Omental fat pad (tissue), 4 donors: Measurements from ENCODE around the gene SEC61B. TPM values are rescaled to one million over a fixed set of nuclear protein-coding genes. Genes with fewer than 3 reads are reported as not detected.

ENCODE experiments used
- ATAC-seq: fragments of 150-250 bp; one replicate; pipeline ENCODE4 v1.9.1; 2016; ENCODE audit warnings: mild to moderate bottlenecking, moderate library complexity; ENCODE audit not compliant: low FRiP score
- DNase-seq: peaks from one replicate; pipeline ENCODE4 v3.0.0-alpha.2; 2019; ENCODE audit warnings: low spot score
- total RNA-seq, 4 donors: library from RNA; depleted of rRNA; stranded (reverse); fragments of >200 nt; gene quantifications; one replicate each; pipeline ENCODE4 v1.1.0, GENCODE V29; 2016
- TF ChIP-seq, protein P1 (sequence below), 3 donors: fragments of 450-650 bp; IDR thresholded peaks; one replicate each; pipeline ENCODE4 v1.5.1; 2016 to 2017; ENCODE audit warnings: antibody characterized with exemption in 3 of 3, mild to moderate bottlenecking in 3 of 3, moderate library complexity in 2 of 3

Gene SEC61B
- total RNA-seq, 4 donors from 2014 or later = 68.7 to 149 (median 134) TPM

GRCh38 chr9:99180199-99180598 is 41.9 kb upstream of the SEC61B start:
- TF ChIP-seq, protein P1, sequence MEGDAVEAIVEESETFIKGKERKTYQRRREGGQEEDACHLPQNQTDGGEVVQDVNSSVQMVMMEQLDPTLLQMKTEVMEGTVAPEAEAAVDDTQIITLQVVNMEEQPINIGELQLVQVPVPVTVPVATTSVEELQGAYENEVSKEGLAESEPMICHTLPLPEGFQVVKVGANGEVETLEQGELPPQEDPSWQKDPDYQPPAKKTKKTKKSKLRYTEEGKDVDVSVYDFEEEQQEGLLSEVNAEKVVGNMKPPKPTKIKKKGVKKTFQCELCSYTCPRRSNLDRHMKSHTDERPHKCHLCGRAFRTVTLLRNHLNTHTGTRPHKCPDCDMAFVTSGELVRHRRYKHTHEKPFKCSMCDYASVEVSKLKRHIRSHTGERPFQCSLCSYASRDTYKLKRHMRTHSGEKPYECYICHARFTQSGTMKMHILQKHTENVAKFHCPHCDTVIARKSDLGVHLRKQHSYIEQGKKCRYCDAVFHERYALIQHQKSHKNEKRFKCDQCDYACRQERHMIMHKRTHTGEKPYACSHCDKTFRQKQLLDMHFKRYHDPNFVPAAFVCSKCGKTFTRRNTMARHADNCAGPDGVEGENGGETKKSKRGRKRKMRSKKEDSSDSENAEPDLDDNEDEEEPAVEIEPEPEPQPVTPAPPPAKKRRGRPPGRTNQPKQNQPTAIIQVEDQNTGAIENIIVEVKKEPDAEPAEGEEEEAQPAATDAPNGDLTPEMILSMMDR (IDR thresholded peaks at IDR 0.05) = no peak
- ATAC-seq = no peak

DNA sequence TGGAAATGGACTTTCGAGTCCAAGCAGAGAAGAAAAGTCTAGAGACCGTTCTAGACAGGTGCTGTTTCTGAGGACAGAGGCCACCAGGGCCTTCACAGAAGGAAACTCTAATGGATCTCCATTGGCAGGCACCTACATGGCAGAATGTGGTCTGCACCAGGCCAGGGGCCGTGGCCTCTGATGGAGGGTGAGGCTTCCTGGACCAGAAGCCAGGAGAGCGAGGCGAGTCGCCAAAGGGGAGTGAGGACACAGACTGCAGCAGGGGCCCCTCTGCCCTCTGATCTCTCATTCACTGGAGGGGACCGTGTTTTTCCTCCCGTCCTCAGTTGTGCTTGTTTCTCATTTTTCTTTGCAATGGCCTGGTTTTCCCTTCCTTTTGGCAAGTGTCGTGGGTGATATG is 41.4 kb upstream of the SEC61B start:
- ATAC-seq (no peak), DNase-seq (no peak)

More at GRCh38 chr9:99180199-99180598, 41.9 kb upstream of the SEC61B start:
- no peak for DNase-seq

GRCh38 chr9:99181206-99181605 is 40.9 kb upstream of the SEC61B start:
- TF ChIP-seq, protein P1 (IDR thresholded peaks at IDR 0.05) = no peak
- DNase-seq = no peak

More for the DNA sequence above, 41.4 kb upstream of the SEC61B start:
- TF ChIP-seq, protein P1 (IDR thresholded peaks at IDR 0.05) = no peak

DNA sequence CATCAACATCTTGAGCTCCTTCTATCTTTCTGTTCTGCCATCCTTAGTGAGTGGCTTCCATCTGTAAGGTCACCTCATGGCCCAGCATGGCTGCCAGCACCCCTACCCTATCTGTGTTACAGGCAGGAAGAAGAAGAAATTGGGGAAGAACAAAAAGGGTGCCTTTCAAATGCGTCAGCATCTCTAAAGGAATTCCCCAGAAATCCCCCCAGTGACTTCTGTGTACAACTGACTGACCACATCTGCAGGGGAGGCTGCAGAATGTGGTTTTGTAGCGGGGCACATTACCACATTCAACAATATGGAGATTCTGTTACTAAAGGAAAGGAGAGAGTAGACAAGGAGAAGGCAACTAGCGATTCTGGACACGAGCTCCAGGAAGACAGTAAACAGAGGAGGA is 40.5 kb upstream of the SEC61B start:
- TF ChIP-seq, protein P1 (IDR thresholded peaks at IDR 0.05) = no peak
- DNase-seq = no peak
- ATAC-seq = no peak

More at GRCh38 chr9:99181206-99181605, 40.9 kb upstream of the SEC61B start:
- ATAC-seq = no peak

GRCh38 chr9:99182356-99182755 is 39.7 kb upstream of the SEC61B start:
- TF ChIP-seq, protein P1 (IDR thresholded peaks at IDR 0.05) = no peak
- DNase-seq (no peak), ATAC-seq (no peak)

DNA sequence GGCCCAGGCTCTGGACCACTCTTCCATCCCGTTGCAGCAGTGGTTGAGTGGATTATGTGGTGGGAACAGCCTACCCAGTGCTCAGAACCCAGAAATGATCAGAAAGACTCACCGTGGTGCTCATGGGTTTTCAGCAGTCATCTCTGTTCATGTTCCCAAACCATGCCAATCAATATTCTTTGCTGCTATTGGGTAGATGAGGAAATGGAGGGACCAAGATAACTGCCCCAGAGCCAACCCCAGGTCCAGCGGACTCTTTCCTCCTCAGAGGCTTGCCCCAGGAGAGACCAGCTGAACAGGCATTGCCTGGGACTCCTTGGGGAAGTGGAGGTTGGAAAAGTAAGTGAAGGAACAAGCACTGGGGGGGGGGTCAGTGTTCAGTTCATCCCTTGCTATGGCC is 38.5 kb upstream of the SEC61B start:
- TF ChIP-seq, protein P1 (IDR thresholded peaks at IDR 0.05) = no peak
- ATAC-seq (no peak), DNase-seq (no peak)

DNA sequence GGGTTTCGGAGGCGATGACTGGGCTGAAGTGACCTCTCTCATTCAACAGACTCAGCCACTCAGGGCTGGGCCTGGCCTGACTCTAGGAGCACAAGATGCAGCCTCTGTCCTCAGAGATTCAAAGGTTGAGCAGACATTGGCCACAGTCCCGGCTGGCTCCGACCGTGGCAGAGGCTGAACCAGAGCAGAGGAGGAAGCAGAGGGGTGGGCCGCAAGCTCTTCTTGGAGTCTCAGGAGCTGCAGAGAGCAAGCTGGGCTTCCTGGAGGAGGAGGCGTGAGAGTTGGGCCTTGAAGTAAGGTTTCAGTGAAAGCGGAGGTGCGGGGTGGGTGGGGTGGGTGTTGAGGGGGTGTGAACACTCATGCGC is 38.0 kb upstream of the SEC61B start:
- no peak for ATAC-seq

More for the DNA sequence above, 38.0 kb upstream of the SEC61B start:
- no peak for DNase-seq
- TF ChIP-seq, protein P1 (IDR thresholded peaks at IDR 0.05) = no peak
